HG03575 (cell line): ENCODE results near the gene PAQR8.

Experiments used
- ATAC-seq: cut with Tn5 transposase; IDR thresholded peaks from one replicate; pipeline ENCODE4 v1.9.1; 2021; ENCODE audit not compliant: unreplicated experiment, insufficient number of reproducible peaks, low FRiP score; ENCODE audit errors: extremely low read depth

The PAQR8 gene, protein sequence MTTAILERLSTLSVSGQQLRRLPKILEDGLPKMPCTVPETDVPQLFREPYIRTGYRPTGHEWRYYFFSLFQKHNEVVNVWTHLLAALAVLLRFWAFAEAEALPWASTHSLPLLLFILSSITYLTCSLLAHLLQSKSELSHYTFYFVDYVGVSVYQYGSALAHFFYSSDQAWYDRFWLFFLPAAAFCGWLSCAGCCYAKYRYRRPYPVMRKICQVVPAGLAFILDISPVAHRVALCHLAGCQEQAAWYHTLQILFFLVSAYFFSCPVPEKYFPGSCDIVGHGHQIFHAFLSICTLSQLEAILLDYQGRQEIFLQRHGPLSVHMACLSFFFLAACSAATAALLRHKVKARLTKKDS

DNA sequence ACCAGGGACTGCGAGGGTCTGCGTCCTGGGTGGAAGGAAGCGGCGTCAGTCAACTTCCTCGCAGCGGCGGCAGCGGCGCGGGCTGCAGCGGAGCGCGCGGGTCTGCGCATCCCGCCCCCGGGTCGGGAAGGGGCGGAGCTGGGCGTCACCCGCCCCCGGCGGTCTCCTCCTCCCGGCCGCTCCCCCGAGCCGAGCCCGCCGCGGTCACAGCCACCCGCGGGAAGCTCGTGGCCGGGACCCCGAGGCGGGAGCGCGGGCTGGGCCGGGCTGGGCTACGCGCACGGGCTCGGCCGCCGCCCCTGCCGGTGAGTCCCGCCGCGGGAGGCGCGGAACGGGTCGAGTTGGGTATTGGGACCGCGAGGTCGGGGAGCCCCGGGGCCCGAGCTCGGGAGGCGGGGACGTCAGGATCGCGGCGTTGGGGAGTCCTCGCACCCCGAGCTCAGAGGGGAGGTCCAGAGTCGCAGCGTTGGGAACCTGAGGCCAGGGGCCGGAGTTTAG lies at the start of gene PAQR8:
TSS of gene PAQR8 (plus strand) at position 207 of the 498 bp plus-strand sequence. CDS start 41,063 bp downstream, outside the sequence.
- no peak for ATAC-seq

DNA sequence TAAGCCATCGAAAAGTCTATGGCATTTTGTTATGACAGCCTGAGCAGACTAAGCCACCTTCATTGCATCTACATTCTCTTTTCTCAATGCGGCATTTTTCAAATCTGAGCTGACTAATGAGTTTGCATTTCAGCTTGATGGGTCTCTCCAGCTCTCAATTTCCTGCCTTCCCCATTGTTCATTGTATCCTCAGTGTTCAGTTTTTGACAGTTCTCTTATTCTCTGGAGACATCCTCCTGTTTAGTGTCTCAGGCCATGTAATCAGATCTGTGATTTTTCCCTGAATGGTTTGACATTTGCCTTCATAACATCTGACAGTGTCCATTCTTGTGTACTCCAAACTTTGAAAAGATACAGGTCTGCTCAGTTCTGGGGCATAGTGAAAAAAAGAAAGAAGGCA lies 49.5 kb upstream of the PAQR8 start:
- ATAC-seq = no peak

DNA sequence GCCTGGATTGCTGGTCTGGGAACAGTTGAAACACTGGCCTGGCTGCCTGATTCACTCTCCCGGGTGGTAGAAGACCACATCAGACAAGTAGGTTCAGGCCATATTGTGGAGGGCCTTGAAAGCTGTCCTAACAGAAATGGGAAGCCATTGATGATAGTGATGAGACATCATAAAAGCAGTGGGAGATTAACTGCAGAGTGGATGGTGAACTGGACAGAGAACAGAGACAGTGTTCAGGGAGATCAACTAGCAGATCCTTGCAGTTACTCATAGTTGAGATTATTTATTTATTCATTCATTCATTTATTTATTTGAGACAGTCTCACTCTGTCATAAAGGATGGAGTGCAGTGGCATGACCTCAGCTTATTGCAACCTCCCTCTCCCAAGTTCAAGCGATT lies 47.2 kb upstream of the PAQR8 start:
- no peak for ATAC-seq

DNA sequence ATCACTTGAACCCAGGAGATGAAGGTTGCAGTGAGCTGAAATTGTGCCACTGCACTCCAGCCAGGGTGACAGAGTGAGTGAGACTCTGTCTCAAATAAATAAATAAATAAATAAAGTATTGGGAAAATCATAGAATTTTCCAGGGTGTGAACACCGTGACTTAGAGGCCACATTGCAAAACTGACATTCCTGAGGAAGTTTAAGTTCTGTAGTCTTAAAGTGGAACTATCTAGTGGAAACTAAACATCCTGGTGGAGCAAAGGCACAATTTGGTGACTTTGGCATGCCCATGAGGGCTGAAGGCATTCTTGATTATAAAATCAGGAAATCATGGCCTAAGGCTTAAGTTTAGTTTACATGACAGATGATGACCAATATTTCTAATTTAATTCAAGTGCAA lies 44.7 kb upstream of the PAQR8 start:
- no peak for ATAC-seq

DNA sequence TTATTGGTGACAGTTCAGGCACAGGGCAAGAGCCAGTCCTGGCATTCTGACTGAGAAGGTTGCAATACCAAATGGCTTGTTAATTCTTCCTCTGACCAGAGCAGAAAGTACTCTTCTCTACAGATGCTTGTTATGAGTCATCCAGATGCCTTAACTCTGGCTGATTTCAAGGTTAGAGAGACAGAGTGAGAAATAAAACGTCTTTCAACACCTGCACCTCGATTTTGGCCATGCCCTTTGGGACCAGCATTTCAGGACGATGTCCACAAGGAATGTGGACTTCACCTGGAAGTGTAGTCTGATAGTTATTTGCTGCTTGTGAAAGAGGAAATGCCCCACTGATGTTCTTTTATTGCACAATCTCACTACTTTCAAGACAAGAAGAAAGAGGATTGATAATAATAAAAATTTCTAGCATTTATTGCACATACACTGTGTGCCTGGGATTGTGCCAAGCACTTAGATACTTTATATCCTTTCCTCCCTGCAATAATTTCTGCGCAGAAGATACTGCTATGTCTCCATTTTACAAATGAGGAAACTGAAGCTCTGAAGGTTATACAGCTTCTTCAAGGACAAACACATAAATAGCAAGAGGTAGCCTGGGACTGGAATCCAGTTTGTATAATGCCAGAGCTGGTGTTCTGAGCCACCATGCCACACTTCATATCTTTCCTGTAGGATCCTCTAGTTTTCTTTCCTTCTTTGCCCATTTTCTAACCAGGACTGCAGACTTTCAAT lies 43.9 kb upstream of the PAQR8 start:
- ATAC-seq = peak; percentile 99

DNA sequence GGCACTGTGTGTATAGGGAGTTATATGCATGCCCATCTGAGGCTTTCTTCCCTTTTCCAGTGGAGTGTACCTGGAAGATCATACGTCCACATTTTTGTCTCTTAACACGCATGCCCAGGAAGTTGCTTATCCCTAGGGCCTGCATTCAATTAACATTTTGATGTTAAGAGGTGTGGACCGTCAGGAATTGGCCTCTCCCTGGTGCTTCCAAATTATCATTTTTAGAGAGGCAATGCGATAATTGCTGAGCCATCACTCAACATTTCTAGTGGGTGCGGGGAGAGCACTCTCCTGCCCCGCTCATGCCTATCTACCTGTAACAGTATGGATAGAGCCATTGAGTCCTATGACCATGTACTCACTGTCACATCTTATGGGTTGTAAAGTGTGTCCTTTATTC lies 37.8 kb upstream of the PAQR8 start:
- ATAC-seq = no peak

DNA sequence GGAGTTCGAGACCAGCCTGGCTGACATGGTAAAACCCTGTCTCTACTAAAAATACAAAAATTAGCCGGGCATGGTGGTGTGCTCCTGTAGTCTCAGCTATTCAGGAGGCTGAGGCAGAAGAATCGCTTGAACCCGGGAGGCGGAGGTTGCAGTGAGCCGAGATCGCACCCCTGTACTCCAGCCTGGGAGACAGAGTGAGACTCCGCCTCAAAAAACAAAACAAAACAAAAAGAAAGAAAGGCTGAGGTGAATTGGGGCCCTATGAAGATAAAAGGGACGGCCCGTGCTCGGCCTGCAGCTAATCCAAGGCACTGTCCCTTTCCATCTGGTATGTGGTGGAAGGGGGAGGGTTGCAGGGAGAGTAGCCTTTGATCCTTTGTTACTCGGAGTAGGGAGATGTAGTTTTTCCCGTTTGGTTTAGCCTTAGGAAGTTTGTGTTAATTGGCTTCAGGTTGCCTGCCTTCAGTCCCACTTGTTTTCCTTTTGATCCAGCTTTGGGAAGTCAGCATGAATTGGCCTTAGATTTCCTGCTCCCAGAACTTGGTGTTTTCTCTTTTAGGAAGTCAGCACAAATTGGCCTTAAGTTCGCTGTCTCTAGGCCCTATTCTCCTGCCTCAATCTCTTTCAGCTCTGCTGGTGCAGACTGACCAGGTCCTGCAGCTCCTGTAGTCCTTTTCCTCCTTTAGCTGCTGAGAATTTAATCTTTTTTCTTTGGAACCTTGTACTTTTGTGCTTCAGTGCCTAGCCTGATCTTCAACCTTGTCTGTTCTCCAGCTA lies 36.1 kb upstream of the PAQR8 start:
- no peak for ATAC-seq

DNA sequence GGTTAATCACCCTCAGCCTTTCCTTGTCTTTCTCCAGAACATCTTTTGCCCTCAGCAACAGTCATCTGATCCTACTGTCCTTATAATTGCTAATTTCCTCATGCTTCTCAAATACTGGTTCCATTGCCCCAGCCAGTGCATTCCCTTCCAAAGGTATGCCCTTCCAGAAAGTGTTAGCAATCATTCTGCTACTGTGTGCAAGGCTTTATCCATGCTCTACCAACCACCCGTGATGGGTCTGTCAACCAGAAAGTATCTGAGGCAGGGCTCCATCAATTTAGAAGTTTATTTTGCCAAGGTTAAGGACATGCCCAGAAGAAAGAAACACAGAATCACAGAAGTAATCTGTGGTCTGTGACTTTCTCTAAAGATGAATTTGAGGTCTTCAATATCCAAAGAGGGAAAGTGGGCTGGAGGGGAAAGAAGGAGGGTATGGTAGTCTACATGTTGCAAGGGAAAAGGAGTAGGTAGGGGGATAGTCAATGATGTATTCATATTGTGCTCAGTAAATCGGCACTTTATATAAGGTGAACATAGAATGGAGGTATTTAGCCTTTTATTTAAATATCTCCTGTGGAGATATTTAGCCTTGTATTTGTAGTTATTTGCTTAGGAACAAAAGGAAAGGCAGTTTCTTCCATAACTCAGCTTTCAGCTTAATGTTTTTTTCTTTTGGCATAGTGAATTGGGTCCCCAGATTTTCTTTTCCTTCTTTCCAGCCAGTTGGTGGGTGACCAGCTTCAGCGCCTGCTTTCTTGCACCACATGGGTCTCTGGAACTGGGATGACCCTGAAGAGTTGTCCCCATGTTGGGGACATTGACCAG lies 35.2 kb upstream of the PAQR8 start:
- no peak for ATAC-seq

DNA sequence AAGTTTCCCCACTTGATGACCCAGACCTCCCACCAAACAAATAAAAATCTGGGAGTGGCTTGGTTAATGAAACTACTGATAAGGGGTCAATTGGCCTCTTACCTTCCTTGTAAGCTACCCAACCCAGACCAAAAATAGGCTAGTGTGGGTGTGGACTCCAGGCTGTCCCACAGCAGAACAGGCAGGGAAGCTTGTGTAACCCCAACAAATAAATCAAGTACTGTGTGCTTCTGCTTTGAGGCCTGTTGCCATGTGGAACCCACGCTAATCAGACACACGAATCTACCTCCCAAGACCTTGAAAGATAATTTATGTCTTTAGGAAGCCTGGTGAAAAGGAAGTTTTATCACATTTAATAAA lies 33.7 kb upstream of the PAQR8 start:
- ATAC-seq = no peak

DNA sequence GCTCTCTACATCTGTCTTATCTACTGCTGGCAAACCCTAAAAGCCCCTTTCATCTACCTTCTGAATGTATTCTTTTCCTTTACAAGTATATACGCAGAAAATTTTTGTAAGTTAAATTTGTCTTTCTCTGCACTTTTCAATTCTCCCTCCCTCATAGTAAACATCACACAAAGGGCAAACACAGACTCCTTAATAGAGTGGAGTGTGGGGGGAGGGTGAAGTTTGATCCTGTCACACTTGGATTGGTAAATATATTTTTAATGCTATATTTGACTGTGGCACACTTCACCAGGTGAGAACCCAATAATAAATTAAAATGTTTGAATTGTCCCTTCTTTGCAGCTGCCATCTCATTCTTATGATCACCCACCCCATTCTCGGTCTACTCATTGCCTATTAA lies 33.2 kb upstream of the PAQR8 start:
- ATAC-seq = no peak

DNA sequence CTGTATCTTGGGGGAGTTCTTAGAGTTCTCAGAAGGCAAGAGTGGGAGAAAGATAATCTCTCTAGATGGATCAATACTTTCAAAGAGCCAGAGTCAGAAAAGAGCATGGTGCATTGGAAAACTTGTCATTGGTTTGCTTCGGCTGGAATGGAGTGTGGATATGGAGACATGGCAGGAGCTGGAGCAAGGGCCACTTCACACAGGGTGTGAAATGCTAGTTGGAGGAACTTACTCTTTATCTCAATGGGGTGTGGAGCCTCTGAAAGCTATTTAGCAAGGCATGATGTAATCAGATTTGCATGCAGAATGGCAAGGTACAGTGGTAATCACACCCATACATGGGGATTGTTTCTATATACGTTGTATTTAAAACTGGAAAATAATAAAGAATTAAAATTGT lies 31.5 kb upstream of the PAQR8 start:
- no peak for ATAC-seq

DNA sequence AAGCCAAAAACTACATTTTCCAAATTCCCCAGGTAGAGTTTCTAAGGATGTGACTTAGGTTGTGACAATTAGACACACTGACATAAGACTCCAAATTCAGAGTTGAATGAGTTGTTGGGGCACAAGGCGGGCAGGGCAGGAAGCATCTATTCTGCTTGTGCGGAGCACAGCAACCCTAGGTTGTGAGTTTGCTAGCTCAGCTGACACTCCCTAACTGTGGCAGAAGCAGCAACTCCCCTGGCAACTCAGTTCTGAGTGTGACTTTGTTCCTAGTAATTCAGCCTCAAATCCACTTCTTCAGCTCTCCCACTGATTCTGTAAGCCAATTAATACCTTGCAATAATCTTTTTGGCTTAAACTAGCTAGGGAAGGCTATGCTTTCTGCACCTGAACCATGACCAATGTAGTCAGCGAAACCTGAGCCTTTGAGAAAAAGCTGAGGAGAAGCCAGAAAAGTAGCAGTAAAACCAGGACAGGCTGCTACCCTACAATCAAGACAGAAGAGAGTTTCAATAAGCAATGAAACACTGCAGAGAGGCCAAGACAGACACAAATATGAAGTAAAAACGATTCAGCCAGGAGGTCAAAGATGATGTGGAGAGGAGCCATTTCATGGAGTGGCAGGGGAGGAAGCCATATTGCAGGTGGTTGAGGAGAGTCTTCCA lies 30.0 kb upstream of the PAQR8 start:
- no peak for ATAC-seq

DNA sequence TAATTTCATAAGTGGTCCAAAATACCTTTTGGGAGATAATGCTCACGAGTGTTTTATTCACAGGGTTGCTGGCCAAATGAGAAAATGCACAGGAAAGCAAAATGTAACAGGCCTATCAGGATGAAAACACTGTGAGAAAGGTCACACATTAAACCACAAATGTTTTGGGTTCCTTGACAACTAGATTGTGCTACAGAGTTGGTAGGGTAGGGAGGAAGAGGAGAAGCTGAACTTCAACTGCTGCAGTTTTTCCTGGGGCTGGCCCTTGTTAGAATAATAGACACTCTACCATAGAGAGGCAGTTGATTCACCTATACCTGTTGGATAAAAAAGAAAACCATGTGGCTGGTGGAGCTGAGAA lies 28.1 kb upstream of the PAQR8 start:
- ATAC-seq = no peak

DNA sequence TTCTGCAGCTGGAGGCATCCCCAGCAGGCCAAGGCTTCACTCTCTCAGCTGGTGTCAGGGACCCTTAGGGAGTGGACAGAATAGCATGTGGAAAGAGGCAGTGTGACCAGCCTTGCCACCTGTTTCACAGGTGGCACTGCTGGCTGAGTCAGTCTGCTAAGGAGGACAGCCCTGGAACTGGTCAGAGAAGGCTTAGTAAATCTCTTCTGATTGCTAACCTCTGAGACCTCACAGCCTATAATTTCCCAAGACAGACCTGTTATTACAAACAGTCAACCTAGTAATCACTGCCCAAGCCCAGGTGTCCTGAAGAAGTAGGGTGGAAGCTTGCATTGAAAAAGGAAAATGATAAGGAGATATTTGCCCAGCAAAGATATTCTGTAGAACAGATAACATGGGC lies 26.4 kb upstream of the PAQR8 start:
- ATAC-seq = no peak

DNA sequence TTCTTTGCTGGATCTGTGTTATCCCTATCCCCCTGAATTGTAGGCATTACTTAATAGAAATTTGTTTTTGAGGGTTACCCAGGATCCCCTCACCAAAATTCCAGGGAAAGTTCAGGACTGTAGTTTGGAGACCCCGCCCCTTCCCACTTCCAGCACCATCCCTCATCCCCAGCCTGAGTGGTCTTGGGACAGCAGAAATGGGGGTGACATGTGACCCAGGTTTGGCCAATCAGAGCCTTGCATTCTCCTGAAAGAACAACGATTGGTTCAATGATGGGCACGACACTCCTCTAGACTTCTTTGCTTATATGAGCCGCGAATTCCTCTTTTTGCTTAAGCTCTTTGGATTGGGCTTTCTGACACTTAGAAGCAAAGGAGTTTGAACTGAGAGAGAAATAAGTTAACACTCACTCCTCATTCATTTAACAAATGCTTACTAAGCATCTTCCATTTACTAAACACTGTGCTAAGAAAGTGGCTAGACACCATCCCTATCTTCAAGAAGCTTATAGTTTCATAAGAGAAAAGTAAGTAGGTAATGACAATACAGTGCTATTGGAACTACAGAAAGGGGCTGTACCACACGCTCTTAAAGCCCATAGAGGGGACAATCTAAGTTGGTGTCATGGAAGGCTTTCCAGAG lies 24.9 kb upstream of the PAQR8 start:
- no peak for ATAC-seq

DNA sequence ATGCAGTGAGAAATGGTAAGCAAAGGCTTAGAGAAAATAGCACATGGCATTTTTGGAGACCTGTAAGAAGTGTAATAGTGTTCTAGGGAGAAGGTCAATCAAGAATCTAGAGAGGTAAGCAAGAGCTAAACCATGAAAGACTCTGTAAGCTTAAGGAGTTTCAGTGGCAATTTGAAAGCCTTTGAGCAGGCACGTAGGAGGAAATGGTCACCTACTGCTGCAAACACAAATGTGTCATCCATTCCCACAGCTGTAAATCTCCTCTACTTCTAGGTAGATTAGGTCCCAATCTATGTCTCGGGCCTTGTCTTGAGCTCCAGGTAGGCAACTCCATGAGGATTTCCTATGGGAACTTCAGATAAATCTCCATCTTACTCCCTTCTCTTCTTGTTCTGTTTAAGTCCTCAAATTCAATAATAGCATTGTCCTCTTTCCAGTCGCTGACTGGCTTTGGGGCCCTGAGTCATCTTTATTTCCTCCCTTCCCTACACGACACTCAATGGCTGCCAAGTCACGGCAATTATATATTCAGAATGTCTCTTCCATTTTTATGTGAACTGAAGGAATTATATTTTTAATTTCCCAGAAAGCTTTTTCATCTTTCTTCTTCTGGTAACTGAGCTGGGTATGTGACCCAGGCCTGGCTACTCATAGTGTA lies 24.2 kb upstream of the PAQR8 start:
- no peak for ATAC-seq

DNA sequence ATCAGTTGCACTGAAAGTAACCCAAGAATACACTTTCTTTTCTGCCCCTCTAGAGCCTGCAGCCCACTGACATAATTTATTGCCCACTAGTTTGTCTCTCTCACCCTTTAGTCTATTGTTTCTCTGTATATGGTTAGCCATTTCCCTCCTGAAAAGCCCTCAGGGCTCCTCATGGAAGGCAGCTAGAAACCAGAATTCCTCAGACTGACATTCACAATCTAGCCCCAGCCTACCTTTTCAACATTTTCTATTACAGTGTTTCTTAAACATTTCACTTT lies 21.4 kb upstream of the PAQR8 start:
- ATAC-seq = no peak
